K562 (cell line): ENCODE measurements around the gene UBR3. TPM values are rescaled to one million over a fixed set of nuclear protein-coding genes. Genes with fewer than 3 reads are reported as not detected.

Source experiments
- ATF7 ChIP-seq: fragments of 450-650 bp; IDR thresholded peaks from 2 replicates; pipeline ENCODE4 v1.7.1; 2014; ENCODE audit warnings: mild to moderate bottlenecking, moderate library complexity
- CBX3 ChIP-seq, 2 experiments: IDR thresholded peaks; 1 replicate in 1 of 2; 2 replicates in 1 of 2; pipeline ENCODE4 v1.6.1; 2012; ENCODE audit warnings: inconsistent platforms in 2 of 2, low read length in 2 of 2, borderline replicate concordance in 1 of 2, control low read depth in 1 of 2
- CCNT2 ChIP-seq: IDR thresholded peaks from 2 replicates; pipeline ENCODE4 v1.6.1; 2011; ENCODE audit warnings: borderline replicate concordance, low read depth, mild to moderate bottlenecking, moderate library complexity, mixed read lengths, low read length; ENCODE audit not compliant: insufficient read length; ENCODE audit errors: extremely low read depth
- E2F3 ChIP-seq: fragments of 250-450 bp; sonication (Bioruptor Pico); IDR thresholded peaks from 2 replicates; pipeline ENCODE4 v1.4.0; 2020; ENCODE audit warnings: mild to moderate bottlenecking
- FOXM1 ChIP-seq, 2 experiments: fragments of 450-650 bp in 1 of 2; sonication (generic) in 1 of 2; formaldehyde crosslinking in 1 of 2; IDR thresholded peaks; 2 replicates each; pipeline versions ENCODE4 v1.6.1 to v1.9.0; 2017 to 2022; ENCODE audit warnings: low read depth in 2 of 2, mild to moderate bottlenecking in 2 of 2, missing genetic modification reagents in 1 of 2, moderate library complexity in 1 of 2
- GTF3C2 ChIP-seq: IDR thresholded peaks from 3 replicates; pipeline ENCODE4 v1.6.1; 2011; ENCODE audit warnings: borderline replicate concordance, mild to moderate bottlenecking, moderate library complexity; ENCODE audit not compliant: insufficient read length; ENCODE audit errors: extremely low read depth
- NRF1 ChIP-seq, 2 experiments: fragments of 450-650 bp; IDR thresholded peaks in 1 of 2; conservative IDR thresholded peaks in 1 of 2; 2 replicates each; pipeline ENCODE4 v1.6.1; 2014; ENCODE audit warnings: mild to moderate bottlenecking in 2 of 2
- PURB ChIP-seq: sonication (generic); formaldehyde crosslinking; IDR thresholded peaks from 2 replicates; pipeline ENCODE4 v1.9.0; 2021; ENCODE audit warnings: low read depth, mild to moderate bottlenecking, missing genetic modification reagents
- RBM39 ChIP-seq: fragments of 200-400 bp; formaldehyde crosslinking; optimal IDR thresholded peaks from 2 replicates; pipeline ENCODE3; 2018; ENCODE audit warnings: low read depth, low read length
- RNF219 ChIP-seq: fragments of 250-450 bp; sonication (Bioruptor Pico); IDR thresholded peaks from 2 replicates; pipeline ENCODE4 v1.5.0; 2022; ENCODE audit warnings: mild to moderate bottlenecking
- SP2 ChIP-seq: IDR thresholded peaks from 2 replicates; pipeline ENCODE4 v1.6.1; 2011; ENCODE audit warnings: mild to moderate bottlenecking, low read depth, low read length, moderate library complexity; ENCODE audit not compliant: poor library complexity, severe bottlenecking; ENCODE audit errors: extremely low read depth
- SPI1 ChIP-seq: IDR thresholded peaks from 2 replicates; pipeline ENCODE4 v1.6.1; 2011; ENCODE audit warnings: low read depth, low read length, control low read depth, borderline replicate concordance
- SUPT5H ChIP-seq: fragments of 450-650 bp; IDR thresholded peaks from 2 replicates; pipeline ENCODE4 v1.6.1; 2016
- ZNF384 ChIP-seq: IDR thresholded peaks from 2 replicates; pipeline ENCODE4 v1.6.1; 2012; ENCODE audit warnings: low read depth, low read length, improper control_type of control experiment
- ZNF511 ChIP-seq: sonication (generic); formaldehyde crosslinking; IDR thresholded peaks from 2 replicates; pipeline ENCODE4 v1.8.0; 2022; ENCODE audit warnings: mild to moderate bottlenecking, missing genetic modification reagents
- ZNF644 ChIP-seq: fragments of 200-800 bp; sonication (Bioruptor generic); IDR thresholded peaks from 2 replicates; pipeline ENCODE4 v1.6.1; 2016; ENCODE audit warnings: low read depth, missing genetic modification characterization, missing compliant biosample characterization
- ZNF699 ChIP-seq: fragments of 250-450 bp; sonication (Bioruptor Pico); IDR thresholded peaks from 2 replicates; pipeline ENCODE4 v1.8.0; 2021; ENCODE audit warnings: mild to moderate bottlenecking, moderate library complexity; ENCODE audit not compliant: insufficient replicate concordance
- polyA plus RNA-seq, 8 experiments: library from polyadenylated mRNA; depleted of rRNA in 4 of 8; stranded (reverse) in 5 of 8; unstranded in 3 of 8; fragments of >200 nt; fragmentation: Nextera tagmentation in 2 of 8; fragmentation: Illumina TruSeq in 1 of 8; extraction: Ambion mirVana in 2 of 8; extraction: Trizol in 1 of 8; gene quantifications; 2 replicates each; pipeline versions ENCODE4 v1.2.1 to v1.2.3, GENCODE V29; 2011 to 2014; ENCODE audit warnings: inconsistent platforms in 1 of 8, missing spikeins in 1 of 8
- total RNA-seq, 7 experiments: library from RNA; depleted of rRNA in 6 of 7; stranded (reverse); fragments of >200 nt in 6 of 7; fragmentation: Illumina TruSeq in 2 of 7; extraction: Trizol in 2 of 7; gene quantifications; 2 replicates each; pipeline versions ENCODE4 v1.2.1 to v1.2.3, GENCODE V29; 2011 to 2021; ENCODE audit warnings: low replicate concordance in 1 of 7
- TF ChIP-seq, protein P1 (sequence below): fragments of 450-650 bp; IDR thresholded peaks from 2 replicates; pipeline ENCODE4 v1.6.1; 2016; ENCODE audit warnings: antibody characterized with exemption

Gene UBR3
- total and polyA plus RNA-seq, 9 of the 15 experiments (the other 6 are each of a cell fraction or from before 2014, with no cell fraction given) = 14.4 to 63.5 (median 40.4) TPM

DNA sequence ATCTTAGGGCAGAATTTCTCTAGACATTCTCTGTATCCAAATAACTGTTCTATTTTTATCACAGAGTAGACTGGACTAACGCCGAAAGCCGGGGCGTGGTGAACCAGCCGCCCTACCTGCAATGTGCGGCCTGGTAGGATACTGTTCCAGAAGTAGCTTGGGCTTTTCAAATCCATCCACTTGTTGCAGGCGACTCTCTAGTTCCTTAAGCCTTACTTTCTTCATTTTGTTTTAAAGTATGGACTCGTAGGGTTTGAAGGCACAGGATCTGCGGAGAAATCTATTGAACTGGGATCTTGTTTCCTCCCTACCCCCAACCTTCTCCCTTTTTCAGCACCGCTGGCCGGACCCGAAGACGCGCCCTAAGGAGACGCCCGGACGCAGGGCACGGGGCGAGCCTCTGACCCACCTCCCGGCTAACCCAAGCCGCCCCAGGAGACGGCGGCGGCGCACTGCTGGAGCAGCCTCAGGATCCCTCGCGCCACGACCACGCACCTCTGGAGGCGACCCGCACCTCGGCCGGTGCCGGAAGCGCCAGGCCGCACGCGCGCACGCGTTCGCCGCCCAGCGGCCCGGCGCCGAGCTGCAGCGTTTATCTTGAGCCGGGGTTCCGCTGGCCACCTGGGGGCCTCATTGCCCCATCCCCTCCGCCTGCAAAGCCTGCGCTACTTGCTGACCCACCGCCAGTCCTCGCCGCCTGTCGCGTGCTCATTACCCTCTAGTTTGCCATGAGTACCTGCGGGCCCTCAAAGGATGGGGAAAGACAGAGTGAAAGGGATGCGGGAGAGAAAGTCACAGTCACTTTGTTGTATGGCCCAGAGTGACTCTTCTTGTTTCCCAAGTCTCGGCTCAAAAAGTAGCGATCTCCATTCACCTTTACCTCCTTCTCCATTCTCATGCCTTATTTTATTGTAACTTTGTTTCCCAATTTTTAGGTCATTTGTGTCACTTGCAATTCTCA lies 2.6 kb upstream of the UBR3 start, which contains the start of gene METTL5 (continued):
- TF ChIP-seq CCNT2 = peak; percentile 91
- no peak for TF ChIP-seq E2F3
- TF ChIP-seq CBX3 (IDR thresholded peaks at IDR 0.05; ENCODE audit: borderline replicate concordance in 1 of 2, low read length in 2 of 2) = no peak; a peak in 1 of 3 replicates
- no peak for TF ChIP-seq RBM39
- no peak for TF ChIP-seq ZNF644 (tag)
- no peak for TF ChIP-seq ZNF699
- no peak for TF ChIP-seq PURB (CRISPR knock-in tag)
- peak; percentile 42 for TF ChIP-seq SP2
- no peak for TF ChIP-seq SPI1
- TF ChIP-seq, protein P1, sequence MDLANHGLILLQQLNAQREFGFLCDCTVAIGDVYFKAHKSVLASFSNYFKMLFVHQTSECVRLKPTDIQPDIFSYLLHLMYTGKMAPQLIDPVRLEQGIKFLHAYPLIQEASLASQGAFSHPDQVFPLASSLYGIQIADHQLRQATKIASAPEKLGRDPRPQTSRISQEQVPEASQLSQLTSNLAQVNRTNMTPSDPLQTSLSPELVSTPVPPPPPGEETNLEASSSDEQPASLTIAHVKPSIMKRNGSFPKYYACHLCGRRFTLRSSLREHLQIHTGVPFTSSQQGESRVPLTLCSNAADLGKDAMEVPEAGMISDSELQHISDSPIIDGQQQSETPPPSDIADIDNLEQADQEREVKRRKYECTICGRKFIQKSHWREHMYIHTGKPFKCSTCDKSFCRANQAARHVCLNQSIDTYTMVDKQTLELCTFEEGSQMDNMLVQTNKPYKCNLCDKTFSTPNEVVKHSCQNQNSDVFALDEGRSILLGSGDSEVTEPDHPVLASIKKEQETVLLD = no peak
- peak; percentile 83 for TF ChIP-seq ZNF384
- peak; percentile 87 for TF ChIP-seq SUPT5H
- peak; percentile 83 for TF ChIP-seq ATF7
- TF ChIP-seq NRF1 (conservative IDR thresholded peaks at IDR 0.05 in 1 of 2, IDR thresholded peaks at IDR 0.05 in 1 of 2) = peak; percentile 89 to 90
- no peak for TF ChIP-seq RNF219 (CRISPR knock-in tag)
- peak; percentile 93 for TF ChIP-seq ZNF511
- TF ChIP-seq GTF3C2 = no peak
- no peak for TF ChIP-seq FOXM1 (IDR thresholded peaks at IDR 0.05; ENCODE audit: low read depth)
- TF ChIP-seq FOXM1 (CRISPR knock-in tag; IDR thresholded peaks at IDR 0.05; ENCODE audit: low read depth) = peak; percentile 79
